22Rv1 (cell line): ENCODE measurements around the gene CORO1C.
"Not testable (repeated sequence)": the region's sequence is repeated elsewhere in the genome, so short reads cannot be mapped to it uniquely, and the experiment has no call there.

Experiments
- CTCF ChIP-seq: fragments of 450-650 bp; IDR thresholded peaks from 2 replicates; pipeline ENCODE4 v1.5.1; 2017; ENCODE audit warnings: mild to moderate bottlenecking
- ZFX ChIP-seq: fragments of 450-650 bp; IDR thresholded peaks from 2 replicates; pipeline ENCODE4 v1.6.1; 2017; ENCODE audit warnings: antibody characterized with exemption, borderline replicate concordance

GRCh38 chr12:108618953-108619274, 112.4 kb downstream of the CORO1C start:
- not testable (repeated sequence) for TF ChIP-seq CTCF, ZFX
